Fibroblast of pulmonary artery (primary cell): ENCODE results near the gene PIEZO2.

Source experiments
- DNase-seq: peaks from one replicate; pipeline ENCODE4 v3.0.0-alpha.2; 2010; ENCODE audit warnings: low read depth
- H3K4me3 ChIP-seq: replicated peaks from 2 replicates; pipeline ENCODE4 v1.5.1; 2011; ENCODE audit warnings: low read depth, mild to moderate bottlenecking, control low read depth, low read length, moderate library complexity
- TF ChIP-seq, protein P1 (sequence below): IDR thresholded peaks from 2 replicates; pipeline ENCODE4 v1.5.1; 2011; ENCODE audit warnings: mild to moderate bottlenecking, control low read depth, low read length, inconsistent platforms; ENCODE audit errors: missing control alignments

Gene PIEZO2

DNA sequence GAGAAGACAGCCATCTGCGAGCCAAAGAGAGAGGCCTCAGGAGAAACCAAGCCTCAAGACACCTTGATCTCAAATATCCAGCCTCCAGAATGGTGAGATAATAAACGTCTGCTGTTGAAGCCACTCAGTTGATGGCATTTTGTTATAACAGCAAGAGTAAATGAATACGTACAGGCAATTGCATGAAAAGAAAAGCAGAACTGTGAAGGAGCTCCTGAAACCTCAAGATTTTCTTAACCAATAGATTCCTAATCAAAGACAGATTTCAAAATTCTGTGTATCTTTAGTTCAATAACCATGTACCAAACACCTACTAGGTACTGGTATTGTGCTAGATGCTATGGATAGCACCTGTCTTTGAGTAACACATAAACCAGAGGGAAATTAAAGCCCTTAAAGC, 139.5 kb downstream of the PIEZO2 start:
- no peak overlapping the region for H3K4me3 ChIP-seq
- DNase-seq: no peak
- TF ChIP-seq, protein P1, sequence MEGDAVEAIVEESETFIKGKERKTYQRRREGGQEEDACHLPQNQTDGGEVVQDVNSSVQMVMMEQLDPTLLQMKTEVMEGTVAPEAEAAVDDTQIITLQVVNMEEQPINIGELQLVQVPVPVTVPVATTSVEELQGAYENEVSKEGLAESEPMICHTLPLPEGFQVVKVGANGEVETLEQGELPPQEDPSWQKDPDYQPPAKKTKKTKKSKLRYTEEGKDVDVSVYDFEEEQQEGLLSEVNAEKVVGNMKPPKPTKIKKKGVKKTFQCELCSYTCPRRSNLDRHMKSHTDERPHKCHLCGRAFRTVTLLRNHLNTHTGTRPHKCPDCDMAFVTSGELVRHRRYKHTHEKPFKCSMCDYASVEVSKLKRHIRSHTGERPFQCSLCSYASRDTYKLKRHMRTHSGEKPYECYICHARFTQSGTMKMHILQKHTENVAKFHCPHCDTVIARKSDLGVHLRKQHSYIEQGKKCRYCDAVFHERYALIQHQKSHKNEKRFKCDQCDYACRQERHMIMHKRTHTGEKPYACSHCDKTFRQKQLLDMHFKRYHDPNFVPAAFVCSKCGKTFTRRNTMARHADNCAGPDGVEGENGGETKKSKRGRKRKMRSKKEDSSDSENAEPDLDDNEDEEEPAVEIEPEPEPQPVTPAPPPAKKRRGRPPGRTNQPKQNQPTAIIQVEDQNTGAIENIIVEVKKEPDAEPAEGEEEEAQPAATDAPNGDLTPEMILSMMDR: no peak

DNA sequence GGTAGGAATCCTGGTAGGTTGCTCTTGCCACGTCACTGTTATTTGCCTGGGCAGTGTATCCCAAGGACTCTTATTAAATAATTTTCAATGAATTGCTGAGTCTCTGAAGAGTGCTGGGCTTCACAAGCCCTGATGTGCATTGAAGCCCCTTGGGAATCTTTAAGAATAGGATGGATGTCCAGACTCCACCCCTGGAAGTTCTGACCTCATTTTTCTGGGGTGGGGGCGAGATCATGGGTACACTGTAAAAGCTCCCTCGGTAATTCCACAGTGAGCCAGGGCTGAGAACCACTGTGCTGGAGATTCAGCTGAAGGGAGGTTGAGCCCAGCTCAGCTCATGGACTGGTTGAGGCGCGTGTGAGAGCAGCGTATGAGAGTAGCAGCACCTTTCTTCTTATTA, 140.2 kb downstream of the PIEZO2 start:
- no peak for DNase-seq
- TF ChIP-seq, protein P1: no peak
- no peak overlapping the region for H3K4me3 ChIP-seq

DNA sequence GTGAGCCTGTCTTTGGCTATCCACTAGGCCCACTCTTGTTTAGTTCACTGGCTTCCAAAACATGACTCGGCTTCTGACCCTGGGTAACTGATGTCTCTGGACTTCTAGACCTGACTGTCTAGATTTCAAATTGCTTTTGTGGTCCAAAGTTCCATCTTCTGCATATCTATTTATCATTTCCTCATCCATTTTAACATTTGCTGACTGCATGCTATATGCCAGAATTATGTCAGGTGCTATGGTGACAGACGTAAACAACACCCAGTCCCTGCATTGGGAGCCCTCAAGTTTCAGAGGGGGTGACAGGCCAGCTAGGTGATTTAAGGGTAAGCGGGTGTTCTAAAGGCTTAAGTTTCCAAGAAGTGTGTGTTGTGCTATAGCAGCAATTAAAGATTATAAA, 140.9 kb downstream of the PIEZO2 start:
- no peak for DNase-seq
- TF ChIP-seq, protein P1: no peak
- H3K4me3 ChIP-seq: no peak overlapping the region

DNA sequence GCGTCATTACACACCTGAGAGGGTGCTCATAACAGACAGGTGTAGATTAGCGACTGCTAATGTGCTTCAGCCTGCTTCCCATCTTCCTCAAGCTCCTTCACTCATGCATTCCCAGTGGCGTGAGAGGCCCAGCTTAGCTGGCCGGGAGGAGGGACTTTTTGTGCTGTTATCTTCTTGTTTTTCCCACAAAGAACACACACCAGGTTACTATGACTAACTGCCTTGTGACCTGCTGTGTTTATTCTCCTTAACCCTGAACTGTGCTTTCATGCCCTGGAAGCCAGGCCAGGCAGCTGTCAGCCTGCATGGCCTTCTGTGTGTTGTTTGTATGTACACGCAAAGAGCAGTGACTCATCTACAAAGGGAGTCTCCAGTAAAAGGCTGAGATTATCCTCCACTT, 143.8 kb downstream of the PIEZO2 start:
- H3K4me3 ChIP-seq: no peak overlapping the region
- DNase-seq: peak; percentile 99
- TF ChIP-seq, protein P1: no peak

DNA sequence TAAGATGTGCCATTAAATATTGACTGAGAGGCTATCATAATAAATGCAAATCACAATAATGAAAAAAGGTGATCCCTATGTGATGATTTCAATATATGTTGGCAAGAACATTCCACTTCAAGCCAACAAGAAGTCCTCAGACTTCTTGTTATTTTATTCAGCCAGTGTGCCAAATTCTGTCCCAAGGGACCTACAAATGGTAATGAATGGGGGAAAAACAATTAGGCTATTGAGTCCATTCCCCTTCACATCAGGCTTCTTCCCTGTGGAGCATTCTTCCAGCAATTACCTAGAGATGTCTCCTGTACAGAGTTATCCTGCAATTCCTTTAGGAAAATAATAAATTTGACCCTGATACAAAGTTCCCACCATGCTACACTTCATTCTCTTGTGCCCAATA, 144.4 kb downstream of the PIEZO2 start:
- DNase-seq: peak; percentile 59
- H3K4me3 ChIP-seq: no peak overlapping the region
- TF ChIP-seq, protein P1: no peak

DNA sequence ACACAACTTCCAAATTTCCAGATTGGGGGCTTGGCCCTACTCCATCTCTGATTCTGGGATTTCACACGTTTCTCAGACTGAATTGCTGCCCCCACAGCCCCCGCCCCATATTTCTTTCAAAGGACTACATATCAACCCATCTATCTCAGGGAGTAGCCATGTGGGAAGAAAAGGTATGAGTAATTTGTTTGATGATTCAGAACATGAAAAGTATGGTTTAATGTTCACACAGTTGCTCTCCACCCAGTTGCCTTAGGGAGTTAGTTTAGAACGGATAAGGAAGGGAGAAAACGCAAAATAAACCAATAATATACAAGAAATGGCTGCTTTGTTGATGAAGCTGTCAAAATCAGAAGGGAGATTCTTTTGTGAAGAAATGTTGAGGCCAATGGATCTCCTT, 145.1 kb downstream of the PIEZO2 start:
- no peak overlapping the region for H3K4me3 ChIP-seq
- peak; percentile 48 for DNase-seq
- TF ChIP-seq, protein P1: no peak

DNA sequence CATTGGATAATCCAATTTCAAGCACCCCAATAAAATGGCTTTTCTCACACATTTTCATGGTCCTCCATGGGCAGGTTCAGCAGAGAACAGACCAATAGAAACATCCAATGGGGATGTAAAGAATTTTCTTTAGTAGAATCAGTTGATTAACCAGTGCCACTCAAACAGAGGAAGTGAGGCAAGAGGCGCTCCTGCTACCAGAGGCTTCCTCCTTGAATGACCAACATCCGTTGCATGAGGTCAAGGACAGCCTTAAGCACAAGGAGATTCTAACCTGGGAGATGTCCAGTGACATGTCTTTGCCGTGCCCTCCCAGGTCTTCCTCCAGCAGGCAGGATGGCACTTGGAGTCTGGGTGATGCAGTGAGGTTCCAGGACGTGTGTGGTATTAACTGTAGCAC, 146.6 kb downstream of the PIEZO2 start:
- H3K4me3 ChIP-seq: no peak overlapping the region
- TF ChIP-seq, protein P1: no peak
- no peak for DNase-seq
